Colonic mucosa (tissue), 4 donors: ENCODE measurements around the gene SND1. TPM values are rescaled to one million over a fixed set of nuclear protein-coding genes. Genes with fewer than 3 reads are reported as not detected.

Experiments used
- DNase-seq: peaks from one replicate; pipeline ENCODE4 v3.0.0-alpha.2; 2020
- H3K27ac ChIP-seq: fragments of 200-600 bp; one replicate; pipeline ENCODE4 v1.8.0; 2021
- H3K27me3 ChIP-seq: fragments of 200-600 bp; one replicate; pipeline ENCODE4 v1.8.0; 2021
- H3K36me3 ChIP-seq: fragments of 200-600 bp; one replicate; pipeline ENCODE4 v1.8.0; 2021
- H3K4me1 ChIP-seq: fragments of 200-600 bp; one replicate; pipeline ENCODE4 v1.8.0; 2021; ENCODE audit warnings: mild to moderate bottlenecking
- H3K4me3 ChIP-seq: fragments of 200-600 bp; one replicate; pipeline ENCODE4 v1.8.0; 2021
- H3K9ac ChIP-seq, 2 donors: one replicate each; pipeline ENCODE4 v1.7.0; 2013; ENCODE audit warnings: control low read depth in 2 of 2, low read depth in 2 of 2, low read length in 2 of 2
- H3K9me3 ChIP-seq: fragments of 200-600 bp; one replicate; pipeline ENCODE4 v1.8.0; 2021
- CTCF ChIP-seq: fragments of 200-600 bp; IDR thresholded peaks from one replicate; pipeline ENCODE4 v1.8.0; 2022; ENCODE audit warnings: antibody characterized with exemption, mild to moderate bottlenecking
- intact Hi-C: fragments of 100-400 bp; cut with DNase I; formaldehyde crosslinking; loops from one replicate; pipeline ENCODE4 v1.14.1; 2022
- total RNA-seq, 2 donors: library from RNA; stranded (reverse); fragmentation: NEBNext Ultra II Directional in 1 of 2; extraction: Animal tissue kit (Norgen Biotek cat#: 25700) in 1 of 2; gene quantifications; one replicate each; pipeline ENCODE4 v1.2.1, GENCODE V29; 2021
- donor health status: healthy.
- donor health status: DM: no; HTN: no; CAD: no.
- donor health status: DM: no; HTN: no; CAD: no.

Gene SND1
- total RNA-seq, 2 donors from 2014 or later, result 134 to 163 TPM

GRCh38 chr7:127854383-127854782 is 202.4 kb downstream of the SND1 start:
- no peak overlapping the region for H3K4me3 ChIP-seq

GRCh38 chr7:127857464-127857841 is 205.5 kb downstream of the SND1 start:
- TF ChIP-seq CTCF, result no peak
- no peak for DNase-seq
- Histone ChIP-seq H3K9me3 (no peaks in the 10 kb centered on the region), H3K9ac (no peak overlapping the region), H3K27me3 (no peaks in the 10 kb centered on the region), H3K27ac (no peak overlapping the region), H3K36me3 (no peaks in the 10 kb centered on the region), H3K4me1 (no peaks in the 10 kb centered on the region), H3K4me3 (no peak overlapping the region)
- intact Hi-C loops, result no loop called here

More at GRCh38 chr7:127854383-127854782, 202.4 kb downstream of the SND1 start:
- no peak for TF ChIP-seq CTCF
- no peak for DNase-seq
- no peak overlapping the region for H3K9ac ChIP-seq
- intact Hi-C loops, result no loop called here
- H3K27me3 ChIP-seq, result no peaks in the 10 kb centered on the region
- H3K9me3 ChIP-seq, result no peaks in the 10 kb centered on the region
- no peaks in the 10 kb centered on the region for H3K36me3 ChIP-seq
- no peaks in the 10 kb centered on the region for H3K4me1 ChIP-seq
- no peak overlapping the region for H3K27ac ChIP-seq

- intact Hi-C loops, result no loop called here
- Histone ChIP-seq H3K9me3 (no peaks in the 10 kb centered on the region), H3K36me3 (no peaks in the 10 kb centered on the region), H3K4me1 (no peaks in the 10 kb centered on the region), H3K9ac (no peak overlapping the region), H3K4me3 (no peak overlapping the region), H3K27ac (no peak overlapping the region), H3K27me3 (no peaks in the 10 kb centered on the region)
- TF ChIP-seq CTCF, result no peak
- DNase-seq, result no peak
Observed at GRCh38 chr7:127858091-127858914, 206.3 kb downstream of the SND1 start.

GRCh38 chr7:127858915-127859189 is 206.9 kb downstream of the SND1 start:
- no peaks in the 10 kb centered on the region for H3K27me3 ChIP-seq
- TF ChIP-seq CTCF, result no peak
- intact Hi-C loops, result no loop called here
- H3K4me3 ChIP-seq, result no peak overlapping the region
- DNase-seq, result no peak
- H3K27ac ChIP-seq, result no peak overlapping the region
- H3K9me3 ChIP-seq, result no peaks in the 10 kb centered on the region
- H3K4me1 ChIP-seq, result no peaks in the 10 kb centered on the region
- H3K9ac ChIP-seq, result no peak overlapping the region
- H3K36me3 ChIP-seq, result no peaks in the 10 kb centered on the region

GRCh38 chr7:127859330-127859729 is 207.3 kb downstream of the SND1 start:
- no peak overlapping the region for H3K4me3 ChIP-seq
- intact Hi-C loops, result no loop called here
- H3K9me3 ChIP-seq, result no peaks in the 10 kb centered on the region
- H3K27me3 ChIP-seq, result no peaks in the 10 kb centered on the region
- no peak for DNase-seq
- H3K9ac ChIP-seq, result no peak overlapping the region
- H3K4me1 ChIP-seq, result no peaks in the 10 kb centered on the region
- TF ChIP-seq CTCF, result no peak
- no peak overlapping the region for H3K27ac ChIP-seq
- H3K36me3 ChIP-seq, result no peaks in the 10 kb centered on the region
